ENCODE data around the gene CITED1. TPM values are rescaled to one million over a fixed set of nuclear protein-coding genes. Genes with fewer than 3 reads are reported as not detected.

Gene CITED1
- total and polyA plus RNA-seq, 2 of the 13 experiments (the other 11 are each of a cell fraction or from before 2014, with no cell fraction given), result 0.09 TPM; not detected in 1

- TF ChIP-seq ZNF180 (CRISPR knock-in tag; IDR thresholded peaks at IDR 0.05; ENCODE audit: borderline replicate concordance, low read depth) (no peak), ZNF143 (CRISPR knock-in tag; IDR thresholded peaks at IDR 0.05) (no peak), ZBTB7A (CRISPR knock-in tag; IDR thresholded peaks at IDR 0.05) (no peak), HNRNPLL (IDR thresholded peaks at IDR 0.05; ENCODE audit: low read depth, low read length, poor library complexity, severe bottlenecking) (no peak), NFE2L2 (IDR thresholded peaks at IDR 0.05; ENCODE audit: low read length) (no peak), ZNF674 (CRISPR knock-in tag; IDR thresholded peaks at IDR 0.05; ENCODE audit: low read depth) (no peak)
Observed at GRCh38 chrX:72348247-72348979, 42.7 kb upstream of the CITED1 start (continued).

GRCh38 chrX:72347366-72347765, 41.7 kb upstream of the CITED1 start:
- in situ Hi-C loops (cut with HindIII; ENCODE audit: extremely low pct_ligation_motif_present, low pct_unique_long_range_greater_than_20kb), result no loop called here
- CTCF ChIA-PET (ENCODE audit: low intra/inter-chr PET ratio, low total read pairs), result no interaction called here
- Histone ChIP-seq H3K4me3 (replicated peaks in 1 of 3; ENCODE audit: insufficient read depth in 1 of 3, low read depth in 2 of 3, low read length in 3 of 3) (no peak overlapping the region), H3K79me2 (ENCODE audit: insufficient read depth, low read length) (no peaks in the 10 kb centered on the region), H3K27ac (ENCODE audit: extremely low read length, insufficient read depth, low read length) (no peak overlapping the region), H3K9me3 (ENCODE audit: low read length) (no peaks in the 10 kb centered on the region), H2AFZ (ENCODE audit: low read length) (no peak overlapping the region), H3K27me3 (ENCODE audit: control insufficient read depth in 1 of 2, insufficient read depth in 2 of 2, low read length in 2 of 2) (no peaks in the 10 kb centered on the region), H3K9ac (ENCODE audit: insufficient read depth, low read depth, low read length) (no peak overlapping the region), H4K20me1 (ENCODE audit: insufficient read depth, low read length) (no peaks in the 10 kb centered on the region), H3K4me1 (ENCODE audit: insufficient read depth, low read length) (no peaks in the 10 kb centered on the region), H3K36me3 (replicated peaks in 1 of 2; ENCODE audit: control insufficient read depth in 1 of 2, insufficient read depth in 2 of 2, low read length in 2 of 2) (no peaks in the 10 kb centered on the region), H3K4me2 (ENCODE audit: low read depth, low read length) (no peak overlapping the region)
- POLR2A ChIA-PET, result no interaction called here
- intact Hi-C loops (cut with micrococcal nuclease; ENCODE audit: unreplicated experiment), result no loop called here
- WGBS (ENCODE audit: low lambda C conversion rate), result 60% methylated on average over 1 of the region's 2 CpGs
- TF ChIP-seq MTF1 (CRISPR knock-in tag; IDR thresholded peaks at IDR 0.05), result no peak
- no peak for TF ChIP-seq PAF1 (CRISPR knock-in tag; IDR thresholded peaks at IDR 0.05)
- no peak for TF ChIP-seq GFI1 (CRISPR knock-in tag; IDR thresholded peaks at IDR 0.05; ENCODE audit: borderline replicate concordance)
- TF ChIP-seq ZNF766 (CRISPR knock-in tag; IDR thresholded peaks at IDR 0.05; ENCODE audit: borderline replicate concordance), result no peak
- no peak for TF ChIP-seq ZNF101 (CRISPR knock-in tag; IDR thresholded peaks at IDR 0.05; ENCODE audit: borderline replicate concordance, low read depth)
- no peak for TF ChIP-seq SOX5 (CRISPR knock-in tag; IDR thresholded peaks at IDR 0.05; ENCODE audit: borderline replicate concordance)
- TF ChIP-seq REL (CRISPR knock-in tag; conservative IDR thresholded peaks at IDR 0.05), result no peak
- TF ChIP-seq ZBED4 (CRISPR knock-in tag; IDR thresholded peaks at IDR 0.05; ENCODE audit: borderline replicate concordance), result no peak
- no TSS peak for BruUV-seq (replicated peaks)
- FAIRE-seq, result no peak
- ATAC-seq, result no peak
- no peak for DNase-seq (ENCODE audit: low spot score)
